HL-60 (cell line): ENCODE data around the gene IRF7.

Source experiments
- DNase-seq, 2 experiments: peaks; one replicate each; pipeline ENCODE4 v3.0.0-alpha.2; 2010 to 2020; ENCODE audit warnings: low read depth in 1 of 2, low spot score in 1 of 2
- H3K27ac ChIP-seq: fragments of 250-450 bp; sonication (Bioruptor Pico); replicated peaks from 2 replicates; pipeline ENCODE4 v1.5.1; 2020; ENCODE audit warnings: mild to moderate bottlenecking, moderate library complexity
- H3K27me3 ChIP-seq: fragments of 250-450 bp; sonication (Bioruptor Pico); 2 replicates; pipeline ENCODE4 v1.5.1; 2021; ENCODE audit warnings: mild to moderate bottlenecking, moderate library complexity; ENCODE audit not compliant: insufficient read depth, poor library complexity, severe bottlenecking
- H3K4me3 ChIP-seq: replicated peaks from 2 replicates; pipeline ENCODE4 v1.5.1; 2011; ENCODE audit warnings: mild to moderate bottlenecking, control low read depth, low read length; ENCODE audit not compliant: insufficient read depth
- CTCF ChIP-seq: IDR thresholded peaks from one replicate; pipeline ENCODE4 v1.5.1; 2011; ENCODE audit warnings: low read length, control low read depth, inconsistent platforms; ENCODE audit not compliant: insufficient read depth
- GABPA ChIP-seq: IDR thresholded peaks from 2 replicates; pipeline ENCODE4 v1.6.1; 2012; ENCODE audit warnings: low read depth
- POLR2AphosphoS5 ChIP-seq: IDR thresholded peaks from 2 replicates; pipeline ENCODE4 v1.6.1; 2012; ENCODE audit warnings: low read depth
- REST ChIP-seq: IDR thresholded peaks from 2 replicates; pipeline ENCODE4 v1.6.1; 2012; ENCODE audit warnings: low read depth; ENCODE audit not compliant: insufficient replicate concordance
- SPI1 ChIP-seq: IDR thresholded peaks from 2 replicates; pipeline ENCODE4 v1.6.1; 2012; ENCODE audit warnings: low read depth, mild to moderate bottlenecking, borderline replicate concordance

IRF7 gene

GRCh38 chr11:660681-661444 is 45.1 kb upstream of the IRF7 start:
- TF ChIP-seq SPI1 = no peak
- TF ChIP-seq CTCF = no peak
- no peak for TF ChIP-seq POLR2AphosphoS5
- TF ChIP-seq REST = no peak
- no peak for TF ChIP-seq GABPA

GRCh38 chr11:660281-660680 is 44.5 kb upstream of the IRF7 start:
- Histone ChIP-seq H3K4me3 (no peak overlapping the region), H3K27ac (no peak overlapping the region), H3K27me3 (no peaks in the 10 kb centered on the region)
- no peak for DNase-seq
- no peak for TF ChIP-seq CTCF
- TF ChIP-seq GABPA = no peak
- no peak for TF ChIP-seq POLR2AphosphoS5
- no peak for TF ChIP-seq REST
- no peak for TF ChIP-seq SPI1

More at GRCh38 chr11:660681-661444, 45.1 kb upstream of the IRF7 start:
- Histone ChIP-seq H3K27me3 (no peaks in the 10 kb centered on the region), H3K27ac (no peak overlapping the region), H3K4me3 (no peak overlapping the region)
- no peak for DNase-seq

GRCh38 chr11:659532-660085 is 43.9 kb upstream of the IRF7 start:
- no peaks in the 10 kb centered on the region for H3K27me3 ChIP-seq
- H3K4me3 ChIP-seq = no peak overlapping the region
- H3K27ac ChIP-seq = no peak overlapping the region
- TF ChIP-seq GABPA (no peak), POLR2AphosphoS5 (no peak), SPI1 (no peak), CTCF (no peak)
- DNase-seq = no peak
